C4-2B (cell line): ENCODE results near the gene FRAS1.

Experiments
- CTCF ChIP-seq: fragments of 450-650 bp; conservative IDR thresholded peaks from 2 replicates; pipeline ENCODE4 v1.5.1; 2017; ENCODE audit warnings: mild to moderate bottlenecking
- ZFX ChIP-seq: fragments of 450-650 bp; IDR thresholded peaks from 2 replicates; pipeline ENCODE4 v1.6.1; 2017

DNA sequence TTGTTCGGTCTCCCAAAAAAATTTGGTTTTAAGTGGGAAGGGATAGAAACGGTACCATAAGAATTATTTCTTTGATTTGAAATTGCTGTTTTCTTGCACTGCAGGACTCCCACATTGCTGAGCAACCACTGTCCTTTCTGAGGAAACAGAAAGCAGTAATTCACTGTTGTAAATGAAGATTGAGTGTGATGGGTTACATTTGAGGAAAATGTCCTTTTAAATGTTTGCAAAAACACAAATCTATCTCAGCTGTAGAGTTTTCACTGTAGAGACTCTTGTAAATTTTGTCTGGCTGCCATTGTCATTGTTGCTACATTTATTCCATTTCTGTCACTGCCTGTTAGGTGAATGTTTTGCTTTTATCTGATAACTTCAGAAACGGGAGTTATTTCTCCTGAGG, 105.2 kb downstream of the FRAS1 start:
- no peak for TF ChIP-seq CTCF
- TF ChIP-seq ZFX = no peak
